Skeletal muscle tissue (tissue), 4 donors: ENCODE results near the gene ALG14. TPM values are rescaled to one million over a fixed set of nuclear protein-coding genes. Genes with fewer than 3 reads are reported as not detected.

Experiments
- H3K27ac ChIP-seq: one replicate; pipeline ENCODE4 v1.7.0; 2013; ENCODE audit warnings: mild to moderate bottlenecking, low read depth, low read length, inconsistent platforms
- H3K27me3 ChIP-seq, 3 donors: one replicate each; pipeline ENCODE4 v1.7.0; 2013; ENCODE audit warnings: low read length in 3 of 3; ENCODE audit not compliant: control insufficient read depth in 3 of 3, insufficient read depth in 3 of 3
- H3K36me3 ChIP-seq, 3 donors: one replicate each; pipeline ENCODE4 v1.7.0; 2013; ENCODE audit warnings: low read length in 3 of 3; ENCODE audit not compliant: control insufficient read depth in 3 of 3, insufficient read depth in 3 of 3
- H3K4me1 ChIP-seq, 3 donors: one replicate each; pipeline ENCODE4 v1.7.0; 2013; ENCODE audit warnings: low read length in 3 of 3, mild to moderate bottlenecking in 3 of 3; ENCODE audit not compliant: control insufficient read depth in 3 of 3, insufficient read depth in 3 of 3
- H3K4me3 ChIP-seq, 3 donors: one replicate each; pipeline ENCODE4 v1.7.0; 2013; ENCODE audit warnings: low read length in 3 of 3
- H3K9ac ChIP-seq, 3 donors: one replicate each; pipeline ENCODE4 v1.7.0; 2013; ENCODE audit warnings: low read length in 3 of 3, mild to moderate bottlenecking in 3 of 3, moderate library complexity in 2 of 3, low read depth in 1 of 3
- H3K9me3 ChIP-seq, 3 donors: one replicate each; pipeline ENCODE4 v1.7.0; 2013; ENCODE audit warnings: low read length in 3 of 3; ENCODE audit not compliant: control insufficient read depth in 3 of 3
- total RNA-seq: library from RNA; depleted of rRNA; stranded (reverse); fragments of >200 nt; gene quantifications from one replicate; pipeline ENCODE4 v1.2.3, GENCODE V29; 2014
- donor health status: Osteomylitis.

ALG14 gene
- total RNA-seq, 1 donor from 2014 or later = 1.0 TPM

- H3K27me3 ChIP-seq = no peaks in the 10 kb centered on the region
- H3K9me3 ChIP-seq = no peaks in the 10 kb centered on the region
- peaks cover 5 to 11% (median 9%) of the 10 kb centered on the region in 3 donors for H3K4me1 ChIP-seq
- H3K27ac ChIP-seq = no peak overlapping the region
- H3K36me3 ChIP-seq = peaks cover 0 to 2% (median 0%) of the 10 kb centered on the region in 3 donors
- peak overlapping the region; percentile 95 to 99 (median 96) for H3K4me3 ChIP-seq
- peak overlapping the region; percentile 94 to 96 (median 95) for H3K9ac ChIP-seq
Observed at GRCh38 chr1:95071539-95071938, 1.2 kb downstream of the ALG14 start.

- no peak overlapping the region for H3K27ac ChIP-seq
- H3K4me3 ChIP-seq = no peak overlapping the region
- H3K27me3 ChIP-seq = no peaks in the 10 kb centered on the region
- peaks cover 2 to 3% (median 2%) of the 10 kb centered on the region in 3 donors for H3K36me3 ChIP-seq
- H3K9ac ChIP-seq = no peak overlapping the region
- H3K4me1 ChIP-seq = peaks cover 5 to 11% (median 9%) of the 10 kb centered on the region in 3 donors
- H3K9me3 ChIP-seq = no peaks in the 10 kb centered on the region
Observed at GRCh38 chr1:95069710-95070093, 3.0 kb downstream of the ALG14 start.

- Histone ChIP-seq H3K9me3 (no peaks in the 10 kb centered on the region), H3K4me3 (no peak overlapping the region), H3K36me3 (peaks cover 2 to 4% (median 3%) of the 10 kb centered on the region in 3 donors), H3K27ac (no peak overlapping the region), H3K9ac (no peak overlapping the region), H3K4me1 (peaks cover 5 to 11% (median 9%) of the 10 kb centered on the region in 3 donors), H3K27me3 (no peaks in the 10 kb centered on the region)
Observed at GRCh38 chr1:95068956-95069709, 3.6 kb downstream of the ALG14 start.

GRCh38 chr1:95067568-95067967 is 5.2 kb downstream of the ALG14 start:
- no peaks in the 10 kb centered on the region for H3K27me3 ChIP-seq
- H3K4me3 ChIP-seq = no peak overlapping the region
- H3K27ac ChIP-seq = no peak overlapping the region
- peaks cover 2 to 9% (median 7%) of the 10 kb centered on the region in 3 donors for H3K36me3 ChIP-seq
- H3K9me3 ChIP-seq = no peaks in the 10 kb centered on the region
- H3K4me1 ChIP-seq = peaks cover 0 to 4% (median 4%) of the 10 kb centered on the region in 3 donors
- H3K9ac ChIP-seq = no peak overlapping the region

GRCh38 chr1:95067062-95067461 is 5.7 kb downstream of the ALG14 start:
- Histone ChIP-seq H3K27me3 (no peaks in the 10 kb centered on the region), H3K4me3 (no peak overlapping the region), H3K4me1 (peaks cover 0 to 4% (median 3%) of the 10 kb centered on the region in 3 donors), H3K9me3 (no peaks in the 10 kb centered on the region), H3K27ac (no peak overlapping the region), H3K36me3 (peaks cover 2 to 9% (median 7%) of the 10 kb centered on the region in 3 donors), H3K9ac (no peak overlapping the region)

- Histone ChIP-seq H3K4me1 (no peaks in the 10 kb centered on the region), H3K27ac (no peak overlapping the region), H3K9ac (no peak overlapping the region), H3K36me3 (peaks cover 3 to 9% (median 7%) of the 10 kb centered on the region in 3 donors), H3K4me3 (no peak overlapping the region), H3K27me3 (no peaks in the 10 kb centered on the region), H3K9me3 (no peaks in the 10 kb centered on the region)
Observed at GRCh38 chr1:95061445-95062006, 11.2 kb downstream of the ALG14 start.

GRCh38 chr1:95058974-95059373 is 13.8 kb downstream of the ALG14 start:
- Histone ChIP-seq H3K4me3 (no peak overlapping the region), H3K9ac (no peak overlapping the region), H3K4me1 (no peaks in the 10 kb centered on the region), H3K27me3 (no peaks in the 10 kb centered on the region), H3K27ac (no peak overlapping the region), H3K9me3 (no peaks in the 10 kb centered on the region), H3K36me3 (peaks cover 2 to 6% (median 3%) of the 10 kb centered on the region in 3 donors)

GRCh38 chr1:95057351-95057750 is 15.4 kb downstream of the ALG14 start:
- peaks cover 0 to 3% (median 0%) of the 10 kb centered on the region in 3 donors for H3K36me3 ChIP-seq
- no peak overlapping the region for H3K4me3 ChIP-seq
- no peaks in the 10 kb centered on the region for H3K4me1 ChIP-seq
- H3K27me3 ChIP-seq = no peaks in the 10 kb centered on the region
- H3K9ac ChIP-seq = no peak overlapping the region
- H3K9me3 ChIP-seq = no peaks in the 10 kb centered on the region
- no peak overlapping the region for H3K27ac ChIP-seq

GRCh38 chr1:95049935-95050334 is 22.8 kb downstream of the ALG14 start:
- no peaks in the 10 kb centered on the region for H3K9me3 ChIP-seq

GRCh38 chr1:95048317-95048716 is 24.4 kb downstream of the ALG14 start:
- no peak overlapping the region for H3K9ac ChIP-seq
- H3K27ac ChIP-seq = no peak overlapping the region
- H3K4me1 ChIP-seq = peaks cover 0 to under 1% (median 0%) of the 10 kb centered on the region in 3 donors
- no peak overlapping the region for H3K4me3 ChIP-seq
- no peaks in the 10 kb centered on the region for H3K9me3 ChIP-seq
- no peaks in the 10 kb centered on the region for H3K27me3 ChIP-seq
- H3K36me3 ChIP-seq = no peaks in the 10 kb centered on the region

More at GRCh38 chr1:95049935-95050334, 22.8 kb downstream of the ALG14 start:
- Histone ChIP-seq H3K27ac (no peak overlapping the region), H3K9ac (no peak overlapping the region), H3K4me1 (no peaks in the 10 kb centered on the region), H3K36me3 (no peaks in the 10 kb centered on the region), H3K4me3 (no peak overlapping the region), H3K27me3 (no peaks in the 10 kb centered on the region)
